ENCODE measurements around the gene SMARCB1. TPM values are rescaled to one million over a fixed set of nuclear protein-coding genes. Genes with fewer than 3 reads are reported as not detected.
A peak's percentile ranks its signal among the peaks of the same experiment; 100 is the strongest.

The SMARCB1 gene
- total RNA-seq, 1 experiment from 2014 or later, result 136 TPM

- Mint-ChIP-seq H3K27me3 (ENCODE audit: low read depth) (peaks cover 47% of the 10 kb centered on the region), H3K27ac (no peak overlapping the region), H3K9me3 (no peaks in the 10 kb centered on the region), H3K4me1 (peaks cover 14 to 30% of the 10 kb centered on the region in 2 experiments), H3K36me3 (ENCODE audit: insufficient read depth in 1 of 3, low read depth in 3 of 3) (no peaks in the 10 kb centered on the region; a peak in 1 of 7 replicates), H3K4me3 (peak overlapping the region in 1 of 2 experiments; percentile 67; a peak in 1 of 5 replicates)
- H2BK120ac ChIP-seq (ENCODE audit: low read depth, low read length, poor library complexity, severe bottlenecking), result no peak overlapping the region
- no peaks in the 10 kb centered on the region for H4K20me1 ChIP-seq (ENCODE audit: control insufficient read depth, insufficient read depth, insufficient read length)
- no peak overlapping the region for H3K4ac ChIP-seq (ENCODE audit: low read depth, low read length)
- no peaks in the 10 kb centered on the region for H3K9me3 ChIP-seq (ENCODE audit: control insufficient read depth, low read depth, low read length)
- no peaks in the 10 kb centered on the region for H3K79me1 ChIP-seq (ENCODE audit: insufficient read depth, low read depth, low read length, poor library complexity, severe bottlenecking)
- H3K18ac ChIP-seq (ENCODE audit: insufficient read length, low read depth, low read length), result no peak overlapping the region
- no peak overlapping the region for H2BK20ac ChIP-seq (ENCODE audit: low read depth, low read length, poor library complexity, severe bottlenecking)
- H4K8ac ChIP-seq (replicated peaks; ENCODE audit: insufficient read length, low read depth, low read length), result no peak overlapping the region
- WGBS (ENCODE audit: extremely low coverage, insufficient read length, low lambda C conversion rate), result no CpG with 5 or more reads among the region's 2 CpGs
- H2BK15ac ChIP-seq (ENCODE audit: low read depth, low read length), result no peak overlapping the region
- no peak overlapping the region for H2BK5ac ChIP-seq (ENCODE audit: insufficient read length, low read length)
- no peak overlapping the region for H3K56ac ChIP-seq (ENCODE audit: insufficient read length, low read depth, low read length)
- no peak overlapping the region for H3T11ph ChIP-seq (ENCODE audit: low read length)
- H3K79me2 ChIP-seq (ENCODE audit: insufficient read depth, low read length), result no peaks in the 10 kb centered on the region
- H3K27ac ChIP-seq (ENCODE audit: insufficient read length, low read depth, low read length), result no peak overlapping the region
- no peak for DNase-seq
- H2BK12ac ChIP-seq (ENCODE audit: insufficient read length, low read depth, low read length), result no peak overlapping the region
- no peak overlapping the region for H3K4me2 ChIP-seq (ENCODE audit: insufficient read depth, insufficient read length, low read length)
- H2AK5ac ChIP-seq (ENCODE audit: insufficient read length, low read length), result no peak overlapping the region
- no peak overlapping the region for H4K91ac ChIP-seq (ENCODE audit: insufficient read length, low read depth, low read length)
- H3K14ac ChIP-seq (ENCODE audit: insufficient read depth, low read length), result no peak overlapping the region; the same call in 1 of the 2 replicates
- H4K5ac ChIP-seq (ENCODE audit: insufficient read length, low read depth, low read length), result no peak overlapping the region
- no peaks in the 10 kb centered on the region; the same call in 1 of the 2 replicates for H3K4me1 ChIP-seq (ENCODE audit: insufficient read depth, low read length)
- no peak overlapping the region for H3K9ac ChIP-seq (ENCODE audit: extremely low read depth, insufficient read length, low read length)
- no peak overlapping the region for H2AFZ ChIP-seq (ENCODE audit: low read length)
- H3K27me3 ChIP-seq (ENCODE audit: insufficient read depth, low read length), result peaks cover 9% of the 10 kb centered on the region; the same call in 1 of the 2 replicates
- peaks cover 6% of the 10 kb centered on the region for H3K23me2 ChIP-seq (ENCODE audit: insufficient read length, low read depth, low read length, poor library complexity, severe bottlenecking)
- no peak overlapping the region for H3K23ac ChIP-seq (ENCODE audit: insufficient read length, low read depth, low read length)
- TF ChIP-seq CTCF (conservative IDR thresholded peaks at IDR 0.05), result no peak
Observed at GRCh38 chr22:23774922-23775436, 11.8 kb upstream of the SMARCB1 start.
